ACC112 (cell line): ENCODE results near the gene ZNF124.

Source experiments
- H2AFZ ChIP-seq: fragments of 200-600 bp; sonication (generic); one replicate; pipeline ENCODE4 v1.6.0; 2017; ENCODE audit warnings: antibody characterized with exemption, low read length; ENCODE audit not compliant: unreplicated experiment
- H3K27ac ChIP-seq: fragments of 200-600 bp; sonication (generic); 2 replicates; pipeline ENCODE4 v1.5.1; 2014; ENCODE audit warnings: low read depth, mild to moderate bottlenecking, antibody characterized with exemption, low read length, moderate library complexity
- H3K27me3 ChIP-seq: fragments of 200-600 bp; sonication (generic); 2 replicates; pipeline ENCODE4 v1.6.1; 2014; ENCODE audit warnings: mild to moderate bottlenecking, antibody characterized with exemption, low read length, moderate library complexity, mixed read lengths; ENCODE audit not compliant: insufficient read depth
- H3K36me3 ChIP-seq: fragments of 200-600 bp; sonication (generic); 2 replicates; pipeline ENCODE4 v1.6.1; 2016; ENCODE audit warnings: mild to moderate bottlenecking, antibody characterized with exemption, low read length, moderate library complexity, mixed read lengths; ENCODE audit not compliant: insufficient read depth
- H3K4me1 ChIP-seq: fragments of 200-600 bp; sonication (generic); one replicate; pipeline ENCODE4 v1.6.1; 2016; ENCODE audit warnings: low read length, mixed read lengths; ENCODE audit not compliant: insufficient read depth, unreplicated experiment, control insufficient read depth
- H3K4me3 ChIP-seq: fragments of 200-600 bp; sonication (generic); 2 replicates; pipeline ENCODE4 v1.5.1; 2014; ENCODE audit warnings: mild to moderate bottlenecking, low read depth, low read length
- H3K79me2 ChIP-seq: fragments of 200-600 bp; sonication (generic); one replicate; pipeline ENCODE4 v1.6.0; 2016; ENCODE audit warnings: low read length; ENCODE audit not compliant: control insufficient read depth, unreplicated experiment, insufficient read depth

Gene ZNF124

GRCh38 chr1:247204177-247204647, 32.4 kb upstream of the ZNF124 start:
- H2AFZ ChIP-seq, result no peak overlapping the region
- H3K36me3 ChIP-seq, result peaks cover 55% of the 10 kb centered on the region
- H3K79me2 ChIP-seq, result peaks cover 71% of the 10 kb centered on the region
- no peak overlapping the region for H3K27ac ChIP-seq
- peaks cover 5% of the 10 kb centered on the region for H3K4me1 ChIP-seq
- H3K27me3 ChIP-seq, result no peaks in the 10 kb centered on the region
- H3K4me3 ChIP-seq, result no peak overlapping the region

- H3K27me3 ChIP-seq, result no peaks in the 10 kb centered on the region
- no peaks in the 10 kb centered on the region for H3K4me1 ChIP-seq
- H3K36me3 ChIP-seq, result peaks cover 85% of the 10 kb centered on the region
- peaks cover 23% of the 10 kb centered on the region for H3K79me2 ChIP-seq
- no peak overlapping the region for H2AFZ ChIP-seq
- H3K4me3 ChIP-seq, result no peak overlapping the region
- no peak overlapping the region for H3K27ac ChIP-seq
Observed at GRCh38 chr1:247198781-247199180, 27.0 kb upstream of the ZNF124 start.

GRCh38 chr1:247193958-247194357, 22.1 kb upstream of the ZNF124 start:
- Histone ChIP-seq H3K4me3 (no peak overlapping the region), H3K27ac (no peak overlapping the region), H2AFZ (no peak overlapping the region), H3K4me1 (no peaks in the 10 kb centered on the region), H3K79me2 (no peaks in the 10 kb centered on the region), H3K36me3 (peaks cover 90% of the 10 kb centered on the region), H3K27me3 (no peaks in the 10 kb centered on the region)

DNA sequence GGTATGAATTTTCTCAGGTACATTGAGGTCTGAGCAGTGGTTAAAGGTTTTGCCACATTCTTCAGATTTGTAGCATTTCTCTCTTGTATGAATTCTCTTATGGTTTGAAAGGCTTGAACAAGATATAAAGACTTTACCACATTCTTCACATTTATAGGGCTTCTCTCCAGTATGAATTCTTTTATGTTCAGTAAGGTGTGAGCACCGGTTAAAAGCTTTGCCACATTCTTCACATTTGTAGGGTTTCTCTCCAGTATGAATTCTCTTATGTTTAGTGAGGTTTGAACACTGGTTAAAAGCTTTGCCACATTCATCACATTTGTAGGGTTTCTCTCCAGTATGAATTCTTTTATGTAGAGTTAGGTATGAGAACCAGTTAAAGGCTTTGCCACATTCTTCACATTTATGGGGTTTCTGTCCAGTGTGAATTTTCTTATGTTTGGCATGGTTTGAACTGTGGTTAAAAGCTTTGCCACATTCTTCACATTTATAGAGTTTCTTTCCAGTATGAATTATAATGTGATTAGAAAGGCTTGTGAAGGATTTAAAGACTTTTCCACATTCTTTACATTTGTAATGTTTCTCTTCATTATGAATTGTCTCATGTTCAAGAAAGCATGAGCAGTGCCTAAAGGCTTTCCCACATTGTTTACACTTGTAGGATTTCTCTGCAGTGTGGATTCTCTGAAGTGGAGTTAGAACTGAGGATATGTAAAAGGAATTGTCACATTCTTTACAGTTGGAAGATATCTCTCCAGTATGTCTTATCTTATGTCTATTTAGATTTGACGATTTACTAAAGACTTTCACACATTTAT, 18.4 kb upstream of the ZNF124 start:
- H3K27ac ChIP-seq, result no peak overlapping the region
- H3K36me3 ChIP-seq, result peaks cover 64% of the 10 kb centered on the region
- no peak overlapping the region for H2AFZ ChIP-seq
- H3K79me2 ChIP-seq, result no peaks in the 10 kb centered on the region
- H3K4me1 ChIP-seq, result no peaks in the 10 kb centered on the region
- H3K27me3 ChIP-seq, result no peaks in the 10 kb centered on the region
- H3K4me3 ChIP-seq, result no peak overlapping the region

DNA sequence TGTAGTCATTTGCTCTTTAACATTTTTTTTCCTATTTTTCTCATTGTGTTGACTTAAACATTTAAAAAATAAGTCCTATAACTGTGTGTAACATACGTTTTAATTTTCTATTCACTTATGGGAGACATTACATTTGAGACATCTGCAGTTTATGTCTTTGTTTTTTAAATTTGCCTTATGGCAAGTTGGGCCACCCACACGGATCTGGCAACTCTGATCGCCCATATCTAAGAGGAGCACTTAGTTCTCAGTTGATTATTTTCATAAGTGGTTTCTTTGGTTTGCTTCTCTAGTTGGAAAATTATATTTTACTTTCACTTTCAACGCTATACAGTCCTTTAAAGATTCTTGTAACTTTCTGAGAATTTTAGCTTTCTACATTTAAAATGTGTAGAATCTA, 13.8 kb upstream of the ZNF124 start:
- Histone ChIP-seq H3K4me1 (no peaks in the 10 kb centered on the region), H3K4me3 (no peak overlapping the region), H3K27ac (no peak overlapping the region), H2AFZ (no peak overlapping the region), H3K79me2 (no peaks in the 10 kb centered on the region), H3K36me3 (peaks cover 24% of the 10 kb centered on the region), H3K27me3 (no peaks in the 10 kb centered on the region)

DNA sequence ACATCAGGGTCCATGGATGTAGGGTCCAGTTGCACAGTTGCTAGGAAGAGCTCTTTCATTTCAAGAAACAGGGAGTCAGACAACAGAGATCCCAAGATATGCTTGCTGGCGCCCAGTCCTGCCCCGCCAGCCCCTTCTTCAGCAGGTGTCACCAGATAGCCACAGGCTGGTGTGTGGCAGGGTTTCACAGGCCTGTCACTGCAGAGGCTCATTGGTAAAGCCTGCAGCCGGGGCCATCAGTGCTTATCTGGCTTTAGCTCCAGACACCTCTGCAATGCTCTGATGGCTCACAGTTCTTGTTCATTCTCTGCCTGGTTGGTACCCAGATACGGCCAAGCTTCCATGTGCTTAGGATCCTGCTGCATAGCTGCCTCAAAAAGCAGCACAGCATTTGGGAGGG, 12.4 kb upstream of the ZNF124 start:
- Histone ChIP-seq H3K4me1 (no peaks in the 10 kb centered on the region), H3K36me3 (peaks cover 10% of the 10 kb centered on the region), H3K27ac (no peak overlapping the region), H2AFZ (no peak overlapping the region), H3K4me3 (no peak overlapping the region), H3K79me2 (no peaks in the 10 kb centered on the region), H3K27me3 (no peaks in the 10 kb centered on the region)

- no peaks in the 10 kb centered on the region for H3K27me3 ChIP-seq
- no peak overlapping the region for H3K27ac ChIP-seq
- peaks cover 10% of the 10 kb centered on the region for H3K36me3 ChIP-seq
- H3K79me2 ChIP-seq, result no peaks in the 10 kb centered on the region
- H3K4me3 ChIP-seq, result no peak overlapping the region
- no peak overlapping the region for H2AFZ ChIP-seq
- no peaks in the 10 kb centered on the region for H3K4me1 ChIP-seq
Observed at GRCh38 chr1:247182994-247183393, 11.2 kb upstream of the ZNF124 start.

GRCh38 chr1:247180581-247180980, 8.8 kb upstream of the ZNF124 start:
- Histone ChIP-seq H2AFZ (no peak overlapping the region), H3K4me1 (no peaks in the 10 kb centered on the region), H3K4me3 (no peak overlapping the region), H3K79me2 (no peaks in the 10 kb centered on the region), H3K27me3 (no peaks in the 10 kb centered on the region), H3K36me3 (no peaks in the 10 kb centered on the region), H3K27ac (no peak overlapping the region)

- Histone ChIP-seq H3K27me3 (no peaks in the 10 kb centered on the region), H3K4me1 (no peaks in the 10 kb centered on the region), H3K36me3 (no peaks in the 10 kb centered on the region), H3K4me3 (no peak overlapping the region), H3K79me2 (no peaks in the 10 kb centered on the region), H2AFZ (no peak overlapping the region), H3K27ac (no peak overlapping the region)
Observed at GRCh38 chr1:247177755-247178154, 5.9 kb upstream of the ZNF124 start.

- no peak overlapping the region for H3K4me3 ChIP-seq
- H3K79me2 ChIP-seq, result no peaks in the 10 kb centered on the region
- H3K36me3 ChIP-seq, result no peaks in the 10 kb centered on the region
- no peaks in the 10 kb centered on the region for H3K27me3 ChIP-seq
- no peak overlapping the region for H3K27ac ChIP-seq
- H2AFZ ChIP-seq, result no peak overlapping the region
- no peaks in the 10 kb centered on the region for H3K4me1 ChIP-seq
Observed at GRCh38 chr1:247175458-247175857, 3.6 kb upstream of the ZNF124 start.

DNA sequence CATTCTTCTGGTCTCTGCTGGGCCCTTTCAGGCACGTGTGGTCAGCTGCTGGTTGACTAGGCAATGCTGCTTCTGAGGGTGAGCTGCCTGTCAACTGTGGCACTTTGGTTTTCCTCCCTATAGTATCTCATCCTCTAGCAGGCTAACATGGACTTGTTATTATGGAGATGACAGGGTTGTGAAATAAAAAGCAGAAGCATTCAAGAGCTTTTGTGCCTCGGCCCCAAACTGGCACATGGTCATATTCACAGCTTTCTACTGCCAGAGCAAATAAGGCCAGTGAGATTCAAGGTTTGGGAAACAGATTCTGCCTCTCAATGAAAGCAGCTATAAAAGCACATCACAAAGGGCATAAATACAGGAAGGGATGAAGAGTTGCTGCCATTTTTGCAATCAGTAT, 1.6 kb upstream of the ZNF124 start:
- Histone ChIP-seq H3K4me3 (no peak overlapping the region), H3K79me2 (peaks cover 7% of the 10 kb centered on the region), H3K27ac (no peak overlapping the region), H2AFZ (no peak overlapping the region), H3K27me3 (no peaks in the 10 kb centered on the region), H3K36me3 (no peaks in the 10 kb centered on the region), H3K4me1 (no peaks in the 10 kb centered on the region)
